ENCODE results near the gene ADCY3. TPM values are rescaled to one million over a fixed set of nuclear protein-coding genes. Genes with fewer than 3 reads are reported as not detected.

The ADCY3 gene
- total RNA-seq, 2 experiments from 2014 or later: 46.3 to 47.9 TPM

GRCh38 chr2:24937236-24937635, 17.2 kb upstream of the ADCY3 start:
- H3K4me3 Mint-ChIP-seq: no peak overlapping the region
- H3K4me1 Mint-ChIP-seq (ENCODE audit: low read depth): no peaks in the 10 kb centered on the region
- no peaks in the 10 kb centered on the region for H3K36me3 Mint-ChIP-seq (ENCODE audit: low read depth)
- POLR2A ChIA-PET: interaction anchor here (1.9 kb wide), 1 partner anchor 9 kb away, joined by 5 read pairs; no protein-coding TSS in a partner anchor
- no peak for TF ChIP-seq CTCF (IDR thresholded peaks at IDR 0.05)
- H3K9me3 Mint-ChIP-seq: no peaks in the 10 kb centered on the region
- no peak for DNase-seq
- intact Hi-C loops (cut with micrococcal nuclease): no loop called here
- no peaks in the 10 kb centered on the region for H3K27me3 Mint-ChIP-seq
- no peak overlapping the region for H3K27ac Mint-ChIP-seq
- ATAC-seq: no peak
- CTCF ChIA-PET: interaction anchor here (1.3 kb wide), 1 partner anchor 38 kb away, joined by 3 read pairs; no protein-coding TSS in a partner anchor

- intact Hi-C loops (cut with micrococcal nuclease): no loop called here
- DNase-seq: no peak
- POLR2A ChIA-PET: no interaction called here
- no peak for TF ChIP-seq CTCF (IDR thresholded peaks at IDR 0.05)
- no peak overlapping the region for H3K4me3 Mint-ChIP-seq
- ATAC-seq: no peak
- no peaks in the 10 kb centered on the region for H3K9me3 Mint-ChIP-seq
- peaks cover 6% of the 10 kb centered on the region for H3K4me1 Mint-ChIP-seq (ENCODE audit: low read depth)
- CTCF ChIA-PET: no interaction called here
- H3K27me3 Mint-ChIP-seq: no peaks in the 10 kb centered on the region
- no peak overlapping the region for H3K27ac Mint-ChIP-seq
- H3K36me3 Mint-ChIP-seq (ENCODE audit: low read depth): no peaks in the 10 kb centered on the region
These were observed 15.1 kb upstream of the ADCY3 start for GRCh38 chr2:24935145-24935544.

GRCh38 chr2:24932715-24933114, 12.7 kb upstream of the ADCY3 start:
- Mint-ChIP-seq H3K9me3 (no peaks in the 10 kb centered on the region), H3K36me3 (ENCODE audit: low read depth) (no peaks in the 10 kb centered on the region), H3K4me1 (ENCODE audit: low read depth) (peaks cover 6% of the 10 kb centered on the region), H3K4me3 (no peak overlapping the region), H3K27ac (no peak overlapping the region), H3K27me3 (no peaks in the 10 kb centered on the region)
- CTCF ChIA-PET: no interaction called here
- no peak for ATAC-seq
- intact Hi-C loops (cut with micrococcal nuclease): no loop called here
- DNase-seq: no peak
- no peak for TF ChIP-seq CTCF (IDR thresholded peaks at IDR 0.05)
- POLR2A ChIA-PET: no interaction called here

GRCh38 chr2:24930768-24931167, 10.7 kb upstream of the ADCY3 start:
- intact Hi-C loops (cut with micrococcal nuclease): no loop called here
- ATAC-seq (peak; percentile 86), DNase-seq (peak; percentile 60)
- no peaks in the 10 kb centered on the region for H3K9me3 Mint-ChIP-seq
- H3K27ac Mint-ChIP-seq: no peak overlapping the region
- H3K4me3 Mint-ChIP-seq: no peak overlapping the region
- no peaks in the 10 kb centered on the region for H3K27me3 Mint-ChIP-seq
- H3K36me3 Mint-ChIP-seq (ENCODE audit: low read depth): no peaks in the 10 kb centered on the region
- TF ChIP-seq CTCF (IDR thresholded peaks at IDR 0.05): no peak
- ChIA-PET CTCF (no interaction called here), POLR2A (no interaction called here)
- H3K4me1 Mint-ChIP-seq (ENCODE audit: low read depth): peaks cover 6% of the 10 kb centered on the region

- POLR2A ChIA-PET: interaction anchor here (3.6 kb wide), 1 partner anchor 11 kb away, joined by 9 read pairs; the partner anchor contains the start of gene ADCY3
These were observed 9.2 kb upstream of the ADCY3 start for GRCh38 chr2:24929230-24929629.

More at GRCh38 chr2:24929230-24929629, 9.2 kb upstream of the ADCY3 start:
- Mint-ChIP-seq H3K9me3 (no peaks in the 10 kb centered on the region), H3K27ac (no peak overlapping the region), H3K4me1 (ENCODE audit: low read depth) (peaks cover 6% of the 10 kb centered on the region), H3K4me3 (no peak overlapping the region), H3K27me3 (no peaks in the 10 kb centered on the region), H3K36me3 (ENCODE audit: low read depth) (no peaks in the 10 kb centered on the region)
- ATAC-seq (no peak), DNase-seq (no peak)
- no peak for TF ChIP-seq CTCF (IDR thresholded peaks at IDR 0.05)
- CTCF ChIA-PET: no interaction called here
- intact Hi-C loops (cut with micrococcal nuclease): no loop called here
